GM21526 (cell line): Measurements from ENCODE around the gene SMPD3.

ENCODE experiments used
- ATAC-seq: cut with Tn5 transposase; IDR thresholded peaks from one replicate; pipeline ENCODE4 v1.9.1; 2021; ENCODE audit warnings: moderate library complexity; ENCODE audit not compliant: unreplicated experiment, low FRiP score

SMPD3 gene

GRCh38 chr16:68408967-68409366 is 39.3 kb downstream of the SMPD3 start:
- no peak for ATAC-seq

GRCh38 chr16:68408428-68408827 is 39.9 kb downstream of the SMPD3 start:
- no peak for ATAC-seq

GRCh38 chr16:68406458-68407152 is 41.7 kb downstream of the SMPD3 start:
- no peak for ATAC-seq

- no peak for ATAC-seq
These were observed 43.5 kb downstream of the SMPD3 start for GRCh38 chr16:68404736-68405345.

GRCh38 chr16:68403704-68404103 is 44.6 kb downstream of the SMPD3 start:
- no peak for ATAC-seq

GRCh38 chr16:68403177-68403576 is 45.1 kb downstream of the SMPD3 start:
- no peak for ATAC-seq

- ATAC-seq: no peak
These were observed 45.6 kb downstream of the SMPD3 start for GRCh38 chr16:68402748-68403040.

GRCh38 chr16:68401871-68402747 is 46.2 kb downstream of the SMPD3 start:
- no peak for ATAC-seq

- ATAC-seq: no peak
These were observed 47.3 kb downstream of the SMPD3 start for GRCh38 chr16:68400924-68401460.

GRCh38 chr16:68400083-68400923 is 48.0 kb downstream of the SMPD3 start:
- no peak for ATAC-seq

- no peak for ATAC-seq
These were observed 48.9 kb downstream of the SMPD3 start for GRCh38 chr16:68399456-68399855.

GRCh38 chr16:68397710-68398201 is 50.6 kb downstream of the SMPD3 start:
- no peak for ATAC-seq

- ATAC-seq: no peak
These were observed 51.8 kb downstream of the SMPD3 start for GRCh38 chr16:68396481-68396880.

GRCh38 chr16:68395815-68396214 is 52.5 kb downstream of the SMPD3 start:
- ATAC-seq: no peak

- ATAC-seq: no peak
These were observed 53.0 kb downstream of the SMPD3 start for GRCh38 chr16:68395167-68395786.

GRCh38 chr16:68393333-68393732 is 55.0 kb downstream of the SMPD3 start:
- ATAC-seq: no peak

- ATAC-seq: no peak
These were observed 58.4 kb downstream of the SMPD3 start for GRCh38 chr16:68389750-68390371.

- ATAC-seq: no peak
These were observed 59.3 kb downstream of the SMPD3 start for GRCh38 chr16:68389006-68389405.

- ATAC-seq: no peak
These were observed 60.2 kb downstream of the SMPD3 start for GRCh38 chr16:68388124-68388523.
